Loucy (cell line): Measurements from ENCODE around the gene STUM.

Experiments
- H2AFZ ChIP-seq: fragments of 200-600 bp; sonication (generic); 2 replicates; pipeline ENCODE4 v1.6.0; 2016; ENCODE audit warnings: antibody characterized with exemption, mild to moderate bottlenecking, low read length, moderate library complexity
- H3F3A ChIP-seq: fragments of 200-600 bp; 2 replicates; pipeline ENCODE4 v1.6.0; 2016; ENCODE audit warnings: antibody characterized with exemption, low read depth, mild to moderate bottlenecking
- H3K27me3 ChIP-seq: fragments of 200-600 bp; sonication (generic); 2 replicates; pipeline ENCODE4 v1.6.1; 2014; ENCODE audit warnings: low read length, mild to moderate bottlenecking; ENCODE audit not compliant: insufficient read depth, poor library complexity, severe bottlenecking
- H3K36me3 ChIP-seq: fragments of 200-600 bp; sonication (generic); 2 replicates; pipeline ENCODE4 v1.6.1; 2016; ENCODE audit warnings: low read length; ENCODE audit not compliant: insufficient read depth
- H3K4me1 ChIP-seq: fragments of 200-600 bp; sonication (generic); 2 replicates; pipeline ENCODE4 v1.5.1; 2014; ENCODE audit warnings: low read length, mild to moderate bottlenecking; ENCODE audit not compliant: insufficient read depth, poor library complexity, severe bottlenecking
- H3K4me2 ChIP-seq: fragments of 200-600 bp; sonication (generic); 2 replicates; pipeline ENCODE4 v1.6.0; 2014; ENCODE audit warnings: antibody characterized with exemption, low read length, low read depth, mild to moderate bottlenecking; ENCODE audit not compliant: poor library complexity, severe bottlenecking
- H3K4me3 ChIP-seq: fragments of 200-600 bp; sonication (generic); 2 replicates; pipeline ENCODE4 v1.5.1; 2014; ENCODE audit warnings: low read length, mild to moderate bottlenecking, mixed read lengths; ENCODE audit not compliant: poor library complexity, severe bottlenecking
- H3K79me2 ChIP-seq: fragments of 200-600 bp; sonication (generic); 2 replicates; pipeline ENCODE4 v1.6.1; 2014; ENCODE audit warnings: low read length; ENCODE audit not compliant: insufficient read depth
- H3K9ac ChIP-seq: fragments of 200-600 bp; sonication (generic); 2 replicates; pipeline ENCODE4 v1.6.0; 2014; ENCODE audit warnings: mild to moderate bottlenecking, low read depth, low read length, moderate library complexity; ENCODE audit not compliant: poor library complexity, severe bottlenecking
- H3K9me2 ChIP-seq: fragments of 200-600 bp; sonication (generic); replicated peaks from 2 replicates; pipeline ENCODE4 v1.6.1; 2016; ENCODE audit warnings: low read depth, low read length, mixed read lengths
- H3K9me3 ChIP-seq: fragments of 200-600 bp; sonication (generic); 2 replicates; pipeline ENCODE4 v1.6.1; 2014; ENCODE audit warnings: mild to moderate bottlenecking, antibody characterized with exemption, low read length, low read depth; ENCODE audit not compliant: insufficient read depth
- H4K20me1 ChIP-seq: fragments of 200-600 bp; sonication (generic); 2 replicates; pipeline ENCODE4 v1.6.0; 2014; ENCODE audit warnings: antibody characterized with exemption, low read length, mild to moderate bottlenecking; ENCODE audit not compliant: insufficient read depth, poor library complexity, severe bottlenecking
- CTCF ChIP-seq: fragments of 200-600 bp; sonication (generic); conservative IDR thresholded peaks from 2 replicates; pipeline ENCODE4 v1.5.1; 2014; ENCODE audit warnings: mild to moderate bottlenecking, antibody characterized with exemption, low read length
- EZH2phosphoT487 ChIP-seq: fragments of 200-600 bp; IDR thresholded peaks from 2 replicates; pipeline ENCODE4 v1.6.1; 2018; ENCODE audit warnings: antibody characterized with exemption, mild to moderate bottlenecking, moderate library complexity, borderline replicate concordance

The STUM gene

GRCh38 chr1:226651732-226652105 lies 103.2 kb downstream of the STUM start:
- Histone ChIP-seq H2AFZ (no peak overlapping the region), H3K27me3 (no peaks in the 10 kb centered on the region), H3K79me2 (peaks cover 12% of the 10 kb centered on the region), H3K9me2 (no peaks in the 10 kb centered on the region), H3K4me1 (peaks cover 43% of the 10 kb centered on the region), H3F3A (no peaks in the 10 kb centered on the region), H3K4me2 (no peak overlapping the region), H3K36me3 (peaks cover 26% of the 10 kb centered on the region; the same call in 1 of the 2 replicates), H4K20me1 (no peaks in the 10 kb centered on the region), H3K9me3 (no peaks in the 10 kb centered on the region), H3K9ac (no peak overlapping the region), H3K4me3 (no peak overlapping the region)
- TF ChIP-seq CTCF: no peak
- no peak for TF ChIP-seq EZH2phosphoT487

DNA sequence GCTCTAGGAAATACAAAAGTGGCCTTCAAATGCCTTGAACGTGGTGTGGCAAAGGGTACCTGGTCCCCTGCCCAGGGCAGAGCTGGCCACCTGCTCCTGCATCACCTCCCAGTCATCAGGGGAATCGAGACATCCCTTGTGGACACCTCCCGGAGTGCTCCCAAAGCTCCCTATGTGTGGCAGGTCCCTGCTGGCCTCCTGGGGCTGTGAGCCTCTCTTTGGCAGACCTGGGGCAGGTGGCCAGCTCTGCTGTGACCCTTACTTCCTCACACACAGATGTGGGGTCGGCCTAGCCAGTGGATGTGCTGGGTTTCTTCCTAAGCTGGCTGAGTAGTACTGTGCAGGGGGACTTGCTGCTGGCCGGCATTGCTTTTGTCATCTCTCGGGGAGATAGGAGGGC lies 104.0 kb downstream of the STUM start:
- no peak overlapping the region for H3K4me3 ChIP-seq
- TF ChIP-seq CTCF: no peak
- TF ChIP-seq EZH2phosphoT487: no peak
- H3F3A ChIP-seq: no peaks in the 10 kb centered on the region
- H3K9ac ChIP-seq: no peak overlapping the region
- no peaks in the 10 kb centered on the region for H3K27me3 ChIP-seq
- H2AFZ ChIP-seq: no peak overlapping the region
- H3K9me3 ChIP-seq: no peaks in the 10 kb centered on the region
- peaks cover 18% of the 10 kb centered on the region; the same call in 1 of the 2 replicates for H3K36me3 ChIP-seq
- H3K9me2 ChIP-seq: no peaks in the 10 kb centered on the region
- H3K4me2 ChIP-seq: no peak overlapping the region
- peaks cover 12% of the 10 kb centered on the region for H3K79me2 ChIP-seq
- no peaks in the 10 kb centered on the region for H4K20me1 ChIP-seq
- H3K4me1 ChIP-seq: peaks cover 47% of the 10 kb centered on the region

DNA sequence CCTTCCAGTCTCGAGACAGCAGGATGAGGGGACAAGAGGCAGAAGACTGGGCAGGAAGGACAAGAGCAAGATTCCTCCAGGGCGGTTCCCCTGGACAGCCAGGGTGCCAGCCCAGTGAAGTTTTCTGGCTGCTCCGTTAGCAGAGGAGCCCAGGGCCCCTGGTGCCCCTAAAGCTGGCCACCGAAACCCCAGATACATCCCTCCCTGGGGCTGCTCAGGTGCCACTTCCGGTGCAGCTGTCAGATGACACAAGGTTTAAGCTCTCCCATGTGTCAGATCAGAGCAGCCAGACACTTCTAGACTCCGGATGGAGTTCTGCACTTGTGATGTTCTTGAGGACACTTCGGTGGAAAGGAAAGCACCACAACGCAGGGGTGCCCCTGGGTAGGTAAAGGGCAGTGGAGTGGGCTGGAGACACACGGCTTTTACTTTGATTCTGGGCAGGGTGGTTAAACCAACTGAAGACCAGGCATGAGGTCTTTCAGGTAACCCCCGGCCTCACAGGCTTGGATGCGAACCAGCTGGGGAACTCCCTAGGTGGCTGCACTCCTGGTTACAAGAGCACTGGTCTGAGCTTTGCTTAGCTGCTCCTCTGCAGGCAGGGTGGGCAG lies 104.9 kb downstream of the STUM start:
- Histone ChIP-seq H2AFZ (no peak overlapping the region), H3K9me2 (no peaks in the 10 kb centered on the region), H3K4me2 (peak overlapping the region; percentile 77), H3K4me3 (peak overlapping the region; percentile 51), H3K9ac (peak overlapping the region; percentile 72), H3K27me3 (no peaks in the 10 kb centered on the region), H4K20me1 (no peaks in the 10 kb centered on the region), H3K36me3 (peaks cover 10% of the 10 kb centered on the region; the same call in 1 of the 2 replicates), H3F3A (no peaks in the 10 kb centered on the region), H3K4me1 (peaks cover 47% of the 10 kb centered on the region), H3K79me2 (peaks cover 10% of the 10 kb centered on the region), H3K9me3 (no peaks in the 10 kb centered on the region)
- TF ChIP-seq EZH2phosphoT487 (no peak), CTCF (no peak)
